Stimulated activated CD4-positive, alpha-beta T cell treated with anti-CD3 and anti-CD28 coated beads, TNF-alpha, amount 100 ng/mL, for 48 hours (primary cell): ENCODE data around the gene ELL.

Source experiments
- DNase-seq, 3 donors: peaks; one replicate each; pipeline ENCODE4 v3.0.0-alpha.2; 2020; ENCODE audit warnings: low read depth in 3 of 3

The ELL gene

GRCh38 chr19:18433735-18434398 is 88.0 kb downstream of the ELL start:
- DNase-seq: no peak

- DNase-seq: no peak
Measured at GRCh38 chr19:18433015-18433691, 88.7 kb downstream of the ELL start.

GRCh38 chr19:18432275-18433014 is 89.4 kb downstream of the ELL start:
- DNase-seq: no peak

- no peak for DNase-seq
Measured at GRCh38 chr19:18431351-18432197, 90.3 kb downstream of the ELL start.

GRCh38 chr19:18430417-18431144 is 91.3 kb downstream of the ELL start:
- DNase-seq: no peak

- DNase-seq: no peak
Measured at GRCh38 chr19:18429717-18430416, 92.0 kb downstream of the ELL start.

GRCh38 chr19:18428787-18429674 is 92.8 kb downstream of the ELL start:
- DNase-seq: peak in 1 of 3 donors; percentile 66

GRCh38 chr19:18428173-18428786 is 93.6 kb downstream of the ELL start:
- no peak for DNase-seq

- DNase-seq: no peak
Measured at GRCh38 chr19:18427743-18428113, 94.1 kb downstream of the ELL start.

- DNase-seq: no peak
Measured at GRCh38 chr19:18427080-18427742, 94.7 kb downstream of the ELL start.

GRCh38 chr19:18426416-18426767 is 95.5 kb downstream of the ELL start:
- DNase-seq: no peak

GRCh38 chr19:18425515-18426415 is 96.1 kb downstream of the ELL start:
- no peak for DNase-seq

GRCh38 chr19:18424890-18425514 is 96.9 kb downstream of the ELL start:
- DNase-seq: no peak

- DNase-seq: no peak
Measured at GRCh38 chr19:18424122-18424889, 97.6 kb downstream of the ELL start.

GRCh38 chr19:18423258-18424020 is 98.4 kb downstream of the ELL start:
- no peak for DNase-seq
